D341Med (cell line): ENCODE data around the gene HSPG2.

Source experiments
- DNase-seq: peaks from one replicate; pipeline ENCODE4 v3.0.0; 2012; ENCODE audit warnings: low spot score

The HSPG2 gene

DNA sequence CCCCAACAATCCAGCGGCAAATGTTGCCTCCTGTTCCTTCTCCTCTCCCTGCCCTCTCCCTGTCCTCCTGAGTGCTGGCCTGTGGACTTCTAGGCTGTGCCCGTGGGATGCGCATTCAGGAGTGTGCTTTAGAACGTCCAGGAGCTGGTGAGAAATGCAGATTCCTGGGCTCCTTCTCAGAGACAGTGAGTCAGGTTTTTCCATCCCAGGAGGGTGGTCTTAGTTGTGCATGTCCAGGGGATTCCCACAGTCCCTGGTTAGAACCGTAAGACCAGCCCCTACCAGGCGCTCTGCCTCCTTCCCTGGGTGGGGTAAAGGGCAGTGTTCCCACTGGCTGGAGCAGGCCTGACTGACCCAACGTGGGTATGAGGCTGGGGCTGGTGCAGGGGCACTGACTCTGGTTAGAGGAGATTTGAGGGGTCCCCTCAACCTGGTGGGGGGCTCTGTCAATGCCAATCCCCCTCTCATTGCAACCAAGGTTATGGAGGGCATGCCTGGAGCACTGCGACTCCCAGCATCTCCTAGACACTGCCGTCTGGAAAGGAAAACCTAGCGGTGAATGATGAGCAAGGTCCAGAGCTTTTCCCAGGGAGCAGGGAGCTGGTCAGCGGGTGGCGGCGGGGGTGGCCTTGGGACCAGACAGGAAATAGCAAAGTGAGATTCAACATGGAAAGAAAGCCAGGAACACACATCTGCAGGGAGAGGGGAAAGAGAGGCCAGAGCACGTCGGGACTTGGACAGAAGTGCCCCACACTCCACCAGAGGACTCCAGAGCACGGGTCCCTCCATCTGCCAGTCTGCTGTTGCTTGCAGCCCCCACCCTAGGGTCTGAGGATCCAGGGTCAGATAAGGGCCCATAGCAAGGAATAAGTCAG, 38.5 kb downstream of the HSPG2 start:
- DNase-seq, result no peak

DNA sequence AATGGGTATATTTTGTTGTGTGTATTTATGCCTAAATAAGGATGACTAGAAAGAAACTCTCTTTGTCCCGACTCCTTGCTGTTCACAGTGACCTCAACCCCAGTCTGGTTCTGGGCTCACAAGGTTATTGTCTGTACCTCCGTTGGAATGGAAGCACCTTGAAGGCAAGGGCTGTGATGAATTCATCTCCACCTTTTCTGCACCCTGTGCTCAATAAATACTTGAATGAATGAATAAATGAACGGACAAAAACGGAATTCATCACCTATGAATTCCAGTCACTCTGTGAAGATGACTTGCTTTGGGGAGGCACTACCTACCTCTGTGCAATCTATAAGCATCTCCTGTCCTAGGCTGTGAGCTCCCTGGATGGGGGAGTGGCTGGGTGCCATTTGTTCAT, 39.3 kb downstream of the HSPG2 start:
- no peak for DNase-seq

DNA sequence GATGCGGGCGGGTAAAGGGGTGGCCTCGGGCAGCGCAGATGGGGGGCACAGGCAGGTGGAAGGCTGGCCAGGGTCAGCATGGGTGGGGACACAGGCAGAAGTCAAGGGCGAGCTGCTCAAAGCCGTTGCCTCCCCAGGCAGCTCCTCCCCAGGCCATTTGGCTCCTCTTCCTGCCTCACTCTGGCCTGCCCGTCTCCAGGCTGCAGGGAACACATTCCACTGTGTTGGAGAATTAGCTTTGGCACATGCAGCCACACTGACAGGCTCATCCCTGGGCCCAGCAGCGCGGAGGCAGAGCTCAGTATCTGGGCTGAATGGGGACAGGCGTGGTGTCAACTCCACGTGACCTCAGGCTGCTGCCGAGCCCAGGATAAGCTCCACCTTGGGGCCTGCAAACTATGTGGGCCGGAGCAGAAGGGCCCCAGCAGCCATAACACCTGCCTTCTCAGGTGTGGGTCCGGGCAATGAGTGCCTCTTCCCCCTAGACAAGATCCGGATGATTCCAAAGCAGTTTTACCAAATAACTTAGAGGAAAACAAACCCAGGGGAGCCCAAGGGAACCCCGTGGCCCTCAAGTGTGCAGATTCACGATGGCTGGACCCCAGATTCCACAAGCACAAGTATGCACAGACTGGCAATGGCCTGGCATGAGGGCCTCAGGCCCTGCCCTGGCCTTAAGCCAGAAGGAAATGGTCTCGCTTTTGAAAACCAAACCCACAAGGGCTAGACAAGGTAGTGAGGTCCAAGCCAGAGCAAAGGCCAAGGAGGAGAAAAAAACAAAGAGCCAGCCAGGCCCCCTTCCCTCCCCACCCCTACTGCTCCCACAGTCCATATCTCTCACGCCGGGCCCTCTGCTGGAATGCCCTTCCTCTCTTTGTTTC, 40.2 kb downstream of the HSPG2 start:
- no peak for DNase-seq

DNA sequence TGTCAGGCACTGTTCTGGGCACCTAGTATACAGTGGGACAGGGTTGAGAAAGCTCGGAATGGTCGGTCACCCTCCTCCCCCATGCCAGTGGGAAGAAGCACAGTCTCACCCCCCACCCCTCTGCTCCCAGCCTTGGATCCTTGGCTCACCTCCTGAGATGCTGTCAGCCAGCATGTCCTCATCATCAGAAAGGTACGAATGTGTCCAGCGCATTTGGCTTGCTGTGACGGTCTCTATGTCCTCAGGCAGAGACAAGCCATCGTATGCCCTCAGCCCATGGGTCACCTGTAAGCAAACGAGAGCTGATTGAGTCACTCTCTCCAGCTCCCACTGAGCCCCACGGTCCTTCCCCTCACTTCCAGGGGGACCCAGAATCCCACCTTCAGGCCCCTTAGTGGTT, 41.1 kb downstream of the HSPG2 start:
- no peak for DNase-seq

DNA sequence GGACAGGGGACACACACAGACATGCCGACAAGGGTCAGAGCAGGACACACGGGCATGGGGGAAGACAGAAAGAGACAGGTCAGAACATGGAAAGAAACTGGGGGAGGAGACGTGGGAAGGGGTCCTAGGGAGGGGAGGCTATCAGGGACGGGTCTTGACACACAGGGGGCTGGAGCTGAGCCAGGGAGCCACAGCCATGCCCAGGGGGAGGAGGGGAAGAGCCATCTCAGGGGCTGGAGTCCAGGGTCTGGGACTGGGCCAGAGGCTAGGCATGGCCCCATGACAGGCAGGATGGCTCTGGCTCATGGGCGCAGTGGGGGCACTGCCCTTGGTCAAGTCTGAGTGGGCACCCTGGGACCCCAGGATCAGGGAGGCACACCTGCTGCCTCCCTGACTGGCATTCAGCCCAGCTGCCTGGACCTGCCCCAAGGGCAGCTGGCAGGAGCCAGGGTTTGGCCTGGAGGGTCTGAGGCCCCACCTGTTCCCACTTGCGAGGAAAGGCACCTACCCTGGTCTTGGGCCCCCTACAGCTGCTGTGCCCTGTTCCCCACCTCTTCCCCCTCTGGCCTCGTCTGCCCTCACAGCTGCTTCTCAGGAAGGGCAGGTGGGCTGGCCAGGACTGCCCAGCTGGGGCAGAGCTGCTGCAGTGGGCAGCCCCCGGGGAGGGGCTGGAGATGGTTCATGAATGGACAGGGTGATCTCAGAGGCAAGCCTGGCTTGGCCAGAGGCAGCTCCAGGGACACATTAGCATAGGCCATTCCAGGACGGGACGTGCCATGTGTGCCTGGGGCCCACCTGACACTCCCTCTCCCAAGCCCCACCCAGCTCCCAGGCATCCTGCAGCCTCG, 42.9 kb downstream of the HSPG2 start:
- no peak for DNase-seq

DNA sequence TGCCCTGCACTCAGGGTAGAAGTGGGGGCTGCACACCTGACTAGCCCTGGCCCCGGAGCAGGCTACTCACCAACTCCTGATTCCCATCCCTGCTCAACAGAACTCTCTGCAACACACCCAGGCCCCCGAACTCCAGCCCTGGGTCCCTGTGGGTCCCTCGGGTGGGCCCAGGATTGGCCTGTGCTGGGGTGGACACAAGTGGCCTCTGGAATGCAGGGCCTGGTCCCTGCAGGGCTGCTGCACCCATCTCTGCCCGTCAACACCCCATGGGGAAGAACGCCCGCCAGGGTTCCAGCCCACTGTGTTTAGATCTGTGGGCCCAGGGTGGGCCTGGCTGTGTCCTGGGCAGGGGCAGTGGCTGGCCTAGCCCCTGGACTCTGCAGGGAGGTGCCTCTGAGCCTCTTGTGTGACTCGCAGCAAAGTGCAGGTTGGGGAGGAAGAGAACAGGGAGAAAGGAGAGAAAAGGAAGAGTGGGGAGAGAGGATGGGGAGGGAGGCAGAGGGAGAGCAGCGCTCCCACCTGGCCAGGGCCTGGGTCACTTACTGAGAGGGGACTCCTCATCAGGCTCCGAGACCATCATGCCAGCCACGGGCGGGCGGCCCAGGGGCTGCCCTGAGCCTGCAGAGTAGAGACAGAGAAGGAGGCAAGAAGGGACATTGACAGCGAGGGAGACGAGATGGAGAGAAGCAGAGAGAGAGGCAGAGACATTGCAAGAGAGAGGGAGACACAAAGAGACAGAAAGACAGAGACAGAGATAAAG, 43.9 kb downstream of the HSPG2 start:
- DNase-seq, result no peak

DNA sequence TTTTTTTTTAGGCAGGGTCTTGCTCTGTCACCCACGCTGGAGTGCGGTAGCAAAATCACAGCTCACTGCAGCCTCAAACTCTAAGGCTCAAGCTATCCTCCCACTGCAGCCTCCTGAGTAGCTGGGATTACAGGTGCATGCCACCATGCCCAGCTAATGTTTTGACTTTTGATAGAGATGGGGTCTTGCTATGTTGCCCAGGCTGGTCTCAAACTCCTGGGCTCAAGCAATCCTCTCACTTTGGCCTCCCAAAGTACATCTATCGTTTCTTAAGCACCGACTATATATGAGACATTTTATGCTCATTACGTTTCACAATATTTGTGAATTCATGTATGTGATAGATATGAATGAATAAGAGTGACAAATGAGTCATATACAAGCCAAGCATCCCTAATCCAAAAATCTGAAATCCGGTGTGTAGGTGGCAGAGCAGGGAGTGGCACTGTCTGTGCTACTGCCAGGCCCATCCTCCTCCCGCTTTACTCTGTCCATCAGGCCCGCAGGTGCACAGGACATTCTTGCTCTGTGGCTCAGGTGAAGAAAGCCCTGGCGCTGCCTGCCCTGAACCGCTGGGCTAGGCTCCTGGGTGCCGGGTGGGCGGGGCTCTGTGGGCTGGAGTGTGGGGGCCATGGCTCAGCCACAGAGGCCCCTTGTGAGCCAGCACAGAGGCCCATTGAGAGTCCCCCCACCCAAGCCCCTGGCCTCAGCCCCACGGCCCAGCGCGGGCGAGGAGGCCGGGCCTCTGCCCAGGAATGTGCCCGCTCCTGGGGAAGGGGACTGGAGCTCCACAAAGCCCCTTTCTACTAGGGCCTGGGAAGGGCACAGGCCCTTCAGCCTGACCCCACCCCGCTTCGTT, 45.3 kb downstream of the HSPG2 start:
- no peak for DNase-seq

DNA sequence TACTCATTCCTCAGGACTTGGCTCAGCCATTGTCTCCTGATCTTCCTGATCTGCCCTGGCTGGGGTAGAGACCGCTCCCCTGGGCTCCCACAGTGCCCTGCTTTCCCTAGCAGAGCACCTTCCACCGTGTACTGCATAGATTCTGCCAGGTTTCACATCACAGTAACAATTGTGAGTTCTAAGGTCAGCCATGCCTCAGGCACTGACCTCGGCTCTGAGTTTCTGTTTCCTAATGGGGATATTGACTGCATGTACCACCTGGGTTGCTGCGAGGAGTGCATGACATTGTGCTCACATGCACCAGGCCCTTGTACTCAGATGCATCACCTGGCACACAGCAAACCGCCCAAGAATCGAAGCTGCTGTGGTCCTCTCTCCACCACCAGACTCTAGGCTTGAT, 46.0 kb downstream of the HSPG2 start:
- DNase-seq, result no peak

DNA sequence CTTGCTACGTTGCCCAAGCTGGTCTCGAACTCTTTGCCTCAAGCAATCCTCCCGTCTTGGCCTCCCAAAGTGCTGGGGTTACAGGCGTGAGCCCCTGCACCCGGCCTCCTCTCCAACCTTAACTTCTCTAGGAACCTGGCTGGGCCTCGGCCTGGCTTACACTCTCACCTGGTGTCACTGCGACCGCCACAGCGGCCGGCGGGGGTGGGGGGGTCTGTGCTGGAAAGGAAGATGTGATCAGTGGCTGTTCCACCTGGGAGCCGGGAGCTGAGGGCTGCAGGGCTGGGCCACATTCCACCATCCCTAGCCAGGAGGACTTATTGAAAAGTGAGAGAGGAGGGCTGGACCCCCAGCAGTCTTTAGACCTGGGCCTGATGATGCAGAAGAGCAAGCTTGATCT, 48.6 kb downstream of the HSPG2 start:
- no peak for DNase-seq

DNA sequence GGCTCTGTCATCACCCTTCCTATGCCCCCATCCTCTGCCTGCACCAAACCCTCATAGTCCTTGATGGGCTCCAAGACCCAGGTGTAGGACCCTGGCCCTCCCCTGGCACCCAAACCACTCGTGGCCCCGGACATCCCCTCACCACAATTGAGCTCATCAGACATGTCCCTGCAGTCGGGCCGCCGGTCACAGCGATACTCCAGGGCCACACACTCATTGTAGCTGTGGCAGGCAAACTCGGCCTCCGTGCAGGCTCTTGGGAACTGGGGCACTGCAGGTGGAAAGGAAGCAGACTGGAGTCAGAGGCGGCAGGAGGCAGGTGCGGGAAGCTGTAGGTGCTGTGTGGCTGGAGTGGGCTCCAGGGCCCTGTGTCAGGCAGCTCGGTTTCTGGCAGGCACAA, 49.3 kb downstream of the HSPG2 start:
- no peak for DNase-seq

DNA sequence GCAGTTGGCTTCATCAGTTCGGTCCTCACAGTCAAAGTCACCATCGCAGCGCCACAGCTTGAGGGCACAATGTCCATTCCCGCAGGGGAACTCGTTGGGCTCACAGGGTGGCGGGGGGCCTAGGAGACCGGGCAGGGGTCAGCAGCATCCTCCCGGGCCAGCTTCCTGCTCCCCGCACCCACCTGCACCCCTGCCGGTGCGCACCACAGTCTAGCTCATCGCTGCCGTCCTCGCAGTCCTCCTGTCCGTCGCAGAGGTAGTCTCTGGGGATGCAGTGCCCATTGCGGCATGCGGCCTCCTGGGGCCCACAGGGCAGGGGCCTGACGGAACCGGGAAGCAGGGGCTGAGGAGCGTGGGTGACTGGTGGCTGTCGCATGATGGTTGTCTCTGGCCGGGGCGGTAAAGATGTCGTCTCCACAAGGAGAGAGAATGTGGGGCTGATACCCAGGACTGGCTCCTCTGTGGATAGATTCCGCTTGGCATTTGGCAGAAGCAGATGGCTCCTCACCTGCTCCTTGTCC, 49.8 kb downstream of the HSPG2 start:
- DNase-seq, result no peak

DNA sequence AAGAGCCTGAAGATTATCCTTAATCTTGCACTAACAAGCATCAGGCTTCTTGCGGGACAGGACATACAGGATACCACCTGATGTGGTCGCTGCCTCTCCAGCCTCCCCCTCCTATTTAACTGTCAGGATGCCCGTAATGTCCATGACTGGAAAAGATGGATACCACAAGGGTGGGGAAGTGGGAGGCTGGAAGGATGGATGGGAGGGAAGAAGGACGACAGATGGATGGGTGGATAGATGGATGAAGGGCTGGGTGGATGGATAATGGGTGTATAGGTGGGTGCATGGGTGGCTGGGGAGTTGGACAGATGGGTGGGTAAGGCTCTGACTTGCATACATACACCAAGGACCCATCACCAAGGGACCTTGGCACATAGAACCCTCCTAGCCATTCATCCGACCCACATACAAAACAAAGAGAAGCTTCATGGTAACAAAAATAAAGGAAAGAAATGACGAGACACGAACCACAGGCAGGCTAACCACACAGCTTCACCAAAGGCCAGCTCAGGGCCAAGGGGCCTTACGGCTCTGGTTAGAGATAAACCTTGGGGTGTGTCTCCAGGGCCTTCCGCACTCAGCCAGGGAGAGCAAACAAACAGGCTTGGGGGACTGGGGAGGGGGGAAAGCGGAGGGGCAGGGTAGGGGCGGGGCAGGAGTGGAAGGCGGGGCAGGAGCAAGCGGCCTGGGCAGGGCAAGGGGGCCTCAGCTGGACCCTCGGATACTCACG, 50.5 kb downstream of the HSPG2 start:
- no peak for DNase-seq

DNA sequence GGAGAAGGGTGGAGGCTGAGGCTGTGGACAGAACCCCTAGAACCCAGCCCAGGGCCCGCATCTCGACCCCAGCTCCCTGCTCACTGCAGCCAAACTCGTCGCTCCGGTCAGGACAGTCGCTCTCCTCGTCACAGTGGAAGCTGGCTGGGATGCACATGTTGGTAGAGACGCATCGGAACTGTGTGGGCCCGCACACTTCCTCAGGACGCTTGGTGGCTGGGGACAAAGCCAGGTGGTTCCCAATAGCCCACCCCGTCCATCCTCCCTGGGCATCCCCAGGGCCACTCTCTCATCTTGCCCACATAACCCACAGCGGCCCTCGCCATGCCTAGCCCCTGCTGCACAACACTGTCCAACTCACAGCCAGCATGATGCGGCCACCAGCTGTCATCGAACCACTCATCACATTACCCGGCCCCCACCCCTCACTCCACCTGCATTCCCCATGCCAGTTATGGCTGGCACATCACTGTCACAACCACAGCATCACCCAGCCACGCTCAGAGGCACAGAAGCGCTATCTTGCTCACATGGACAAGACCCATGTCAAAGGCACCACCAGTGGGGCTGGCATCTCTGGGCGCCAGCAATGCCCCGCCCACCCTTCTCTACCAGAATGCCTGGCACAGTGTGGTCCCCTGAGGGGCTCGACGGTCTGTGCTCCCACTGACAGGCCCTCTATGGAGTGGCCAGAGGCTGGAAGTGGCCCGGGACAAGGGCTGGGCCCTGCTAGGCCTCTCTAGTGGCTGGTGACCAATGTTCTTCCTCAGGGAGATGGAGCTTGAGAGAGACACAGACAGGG, 51.7 kb downstream of the HSPG2 start:
- no peak for DNase-seq

DNA sequence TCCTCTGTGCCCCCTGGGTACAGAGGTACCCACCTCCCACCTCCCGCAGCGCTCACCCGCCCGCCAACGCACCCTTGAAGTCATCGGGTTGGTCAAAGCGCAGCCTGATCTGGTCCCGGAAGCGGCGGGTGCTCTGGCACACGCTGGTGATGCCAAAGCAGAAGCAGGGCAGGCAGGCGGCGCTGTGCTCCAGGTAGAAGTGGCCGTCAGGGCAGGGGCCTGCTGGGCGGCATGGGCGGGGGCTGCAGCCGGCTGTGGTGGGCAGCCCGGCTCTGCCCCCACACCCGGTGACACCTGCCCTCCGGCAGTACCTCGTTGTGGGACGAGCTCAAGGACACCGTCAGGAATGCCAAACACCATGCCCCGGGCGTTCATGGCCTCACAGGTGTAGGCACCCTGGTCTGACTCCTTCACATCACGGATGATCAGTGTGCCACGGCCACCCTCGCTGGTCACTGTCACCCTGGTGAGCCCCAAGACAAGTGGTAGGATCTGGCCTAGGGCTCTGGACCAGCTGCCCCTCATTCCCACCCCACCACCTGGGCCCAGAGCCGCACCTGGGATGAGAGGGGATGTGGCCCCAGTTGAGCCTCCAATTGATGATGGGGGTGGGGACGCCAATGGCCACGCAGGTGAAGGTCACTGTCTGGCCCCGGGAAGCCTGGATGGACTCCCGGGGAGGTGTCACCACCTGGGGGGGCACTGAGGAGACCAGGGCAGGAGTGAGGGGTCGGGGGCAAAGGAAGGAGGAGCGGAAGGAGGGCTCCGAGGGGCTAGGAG, 52.5 kb downstream of the HSPG2 start:
- no peak for DNase-seq

DNA sequence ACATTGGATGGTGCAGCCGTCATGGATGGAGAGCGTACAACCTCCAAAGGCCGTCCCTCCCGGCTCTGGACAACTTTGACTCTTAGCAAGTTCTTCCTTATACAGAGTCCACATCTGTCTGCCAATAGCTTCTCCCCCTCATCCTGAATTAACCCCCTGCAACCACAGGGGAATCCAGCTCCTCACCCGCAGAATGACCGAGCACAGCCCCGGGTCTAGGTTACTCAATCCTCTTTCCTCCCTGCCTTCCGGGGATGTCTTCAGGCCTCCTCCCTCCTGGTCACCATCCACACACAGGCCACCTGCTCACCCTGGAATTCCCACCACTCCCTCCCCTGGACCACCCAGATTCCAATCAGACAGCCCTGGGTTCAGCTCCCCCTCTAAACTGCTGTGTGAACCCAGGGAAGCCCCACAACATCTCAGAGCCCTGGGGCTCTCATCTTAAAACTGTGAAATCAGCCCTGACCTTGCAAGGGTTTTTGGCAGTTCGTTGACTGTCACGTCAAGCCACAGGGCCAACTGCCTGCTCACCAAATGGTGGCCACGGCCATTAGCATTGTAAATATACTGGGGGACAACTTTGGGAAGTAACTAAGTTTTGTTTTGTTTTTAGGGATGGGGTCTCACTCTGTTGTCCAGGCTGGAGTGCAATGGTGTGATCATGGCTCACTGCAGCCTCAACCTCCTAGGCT, 54.2 kb downstream of the HSPG2 start:
- no peak for DNase-seq

DNA sequence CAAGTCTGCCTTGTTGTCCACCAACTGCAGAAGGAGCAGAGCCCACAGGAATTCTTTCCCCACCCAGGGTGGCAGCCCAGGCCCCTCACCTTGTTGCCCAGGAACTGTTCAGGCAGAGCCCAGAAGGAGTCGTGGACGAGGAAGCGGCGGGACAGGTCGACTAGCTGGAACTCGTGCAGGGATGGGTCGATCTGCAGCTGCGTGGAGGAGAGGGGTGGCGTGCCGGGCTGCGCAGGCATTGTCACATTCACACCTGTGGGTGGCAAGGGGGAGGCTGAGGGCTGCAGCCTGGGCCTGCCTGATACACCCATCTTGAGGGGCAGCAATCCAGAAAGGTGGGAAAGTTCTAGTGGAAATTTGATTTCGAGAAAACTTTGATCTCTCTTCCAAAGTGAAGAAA, 55.9 kb downstream of the HSPG2 start:
- no peak for DNase-seq

DNA sequence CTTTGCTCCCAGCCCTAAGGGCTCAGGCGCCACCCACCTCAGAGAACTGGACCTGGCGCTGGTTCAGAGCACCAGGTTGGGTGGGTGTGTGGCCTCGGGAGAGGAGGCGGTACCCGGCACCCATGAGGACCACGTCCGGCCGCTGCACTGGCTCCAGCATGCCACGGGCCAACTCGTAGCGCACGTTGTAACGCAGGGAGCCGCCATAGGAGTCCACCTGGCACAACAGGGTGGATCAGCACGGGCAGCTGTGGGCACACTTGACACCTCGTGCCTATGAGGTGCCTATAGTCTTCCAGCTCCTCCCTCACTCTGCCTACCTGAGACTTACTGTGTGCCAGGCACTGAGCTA, 56.5 kb downstream of the HSPG2 start:
- DNase-seq, result no peak
